HG02885 (cell line): ENCODE results near the gene BRD3OS.

Experiments
- ATAC-seq: cut with Tn5 transposase; IDR thresholded peaks from one replicate; pipeline ENCODE4 v1.9.1; 2021; ENCODE audit warnings: mild to moderate bottlenecking; ENCODE audit not compliant: unreplicated experiment, poor library complexity

BRD3OS gene

DNA sequence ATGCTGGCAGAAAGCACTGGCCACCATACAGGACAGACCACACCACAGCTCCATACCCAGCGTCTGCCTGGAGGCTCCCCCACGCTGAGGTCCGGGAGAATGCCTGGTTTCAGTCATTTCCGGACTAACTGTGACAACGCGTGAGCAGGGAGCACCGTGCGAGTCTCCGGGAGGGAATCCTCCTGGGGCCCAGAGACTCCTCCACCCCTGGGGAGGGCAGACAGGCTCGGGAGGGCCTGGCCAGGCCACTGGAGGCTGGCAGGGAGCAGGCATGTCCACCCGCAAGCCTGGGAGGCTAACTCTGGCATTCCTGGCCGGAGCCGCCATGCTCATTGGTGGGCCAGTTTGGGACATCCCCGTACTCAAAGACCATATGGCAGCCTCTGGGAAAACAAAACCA, 6.5 kb downstream of the BRD3OS start:
- ATAC-seq = no peak

DNA sequence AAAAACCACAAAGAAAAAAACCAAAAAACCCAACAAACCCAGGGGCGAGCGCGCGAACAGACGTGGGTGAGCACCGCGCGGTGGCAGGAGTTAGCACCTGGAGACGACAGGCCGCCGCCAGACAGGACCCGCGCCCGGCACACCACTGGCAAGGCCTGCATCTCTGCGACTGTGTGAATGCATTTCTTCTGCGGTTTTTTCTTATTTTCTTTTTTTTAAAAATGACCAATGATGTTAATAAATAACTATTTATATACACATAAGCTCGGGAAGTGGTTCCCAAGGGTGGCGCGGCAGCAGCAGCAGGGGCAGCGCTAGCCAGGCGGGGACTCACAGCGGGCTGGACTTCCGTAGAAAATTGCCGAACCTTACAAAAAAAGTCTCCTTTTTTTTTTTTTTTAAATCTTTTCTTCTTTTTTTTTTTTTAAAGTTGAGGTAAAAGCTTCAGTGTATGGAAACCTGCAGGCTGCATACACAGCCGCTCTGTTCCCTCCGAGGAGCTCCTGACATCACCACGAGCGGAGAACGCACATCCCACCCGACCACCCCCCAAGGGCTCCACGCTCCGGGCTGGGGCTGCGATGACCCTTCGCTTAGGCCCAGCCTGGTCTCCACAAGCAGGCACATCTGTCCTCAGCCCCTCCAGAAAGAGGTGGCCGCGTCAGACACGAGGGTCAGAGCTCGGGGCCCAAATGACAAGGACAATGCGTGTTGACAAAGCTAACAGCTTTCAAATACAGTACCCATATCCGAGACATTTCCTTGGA, 7.4 kb downstream of the BRD3OS start:
- ATAC-seq = no peak

DNA sequence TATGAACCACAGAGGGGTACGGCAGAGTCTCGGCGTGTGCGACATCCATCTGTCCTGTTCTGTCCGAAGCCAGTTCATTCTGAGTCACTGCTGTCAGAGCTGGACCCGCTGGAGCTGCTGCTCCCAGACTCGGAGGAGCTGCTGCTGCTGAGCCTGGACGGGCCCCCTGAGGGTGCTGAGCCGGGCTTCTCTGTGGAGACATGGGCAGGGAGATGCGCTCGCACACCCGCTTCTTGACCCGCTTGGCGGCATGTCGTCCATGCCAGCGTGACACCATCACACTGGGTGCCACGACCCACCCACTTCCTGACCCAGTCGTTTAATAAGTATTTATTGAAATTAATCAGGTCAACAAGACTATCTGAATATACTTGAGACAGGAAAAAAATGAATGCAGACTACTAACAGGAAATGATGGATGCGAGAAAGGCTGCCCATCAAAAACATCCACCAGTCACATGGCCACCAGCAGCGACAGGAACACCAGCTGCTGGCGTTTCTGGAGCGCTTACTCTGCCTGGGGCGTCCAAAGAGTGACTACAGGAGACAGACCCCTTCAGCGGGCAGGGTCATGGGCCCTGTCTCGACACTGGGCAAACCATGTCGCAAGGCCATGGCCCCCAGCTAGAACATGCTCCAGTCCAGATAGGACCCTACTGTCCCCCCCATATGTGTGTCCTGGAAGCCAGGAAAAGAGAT, 8.4 kb downstream of the BRD3OS start:
- ATAC-seq = no peak

DNA sequence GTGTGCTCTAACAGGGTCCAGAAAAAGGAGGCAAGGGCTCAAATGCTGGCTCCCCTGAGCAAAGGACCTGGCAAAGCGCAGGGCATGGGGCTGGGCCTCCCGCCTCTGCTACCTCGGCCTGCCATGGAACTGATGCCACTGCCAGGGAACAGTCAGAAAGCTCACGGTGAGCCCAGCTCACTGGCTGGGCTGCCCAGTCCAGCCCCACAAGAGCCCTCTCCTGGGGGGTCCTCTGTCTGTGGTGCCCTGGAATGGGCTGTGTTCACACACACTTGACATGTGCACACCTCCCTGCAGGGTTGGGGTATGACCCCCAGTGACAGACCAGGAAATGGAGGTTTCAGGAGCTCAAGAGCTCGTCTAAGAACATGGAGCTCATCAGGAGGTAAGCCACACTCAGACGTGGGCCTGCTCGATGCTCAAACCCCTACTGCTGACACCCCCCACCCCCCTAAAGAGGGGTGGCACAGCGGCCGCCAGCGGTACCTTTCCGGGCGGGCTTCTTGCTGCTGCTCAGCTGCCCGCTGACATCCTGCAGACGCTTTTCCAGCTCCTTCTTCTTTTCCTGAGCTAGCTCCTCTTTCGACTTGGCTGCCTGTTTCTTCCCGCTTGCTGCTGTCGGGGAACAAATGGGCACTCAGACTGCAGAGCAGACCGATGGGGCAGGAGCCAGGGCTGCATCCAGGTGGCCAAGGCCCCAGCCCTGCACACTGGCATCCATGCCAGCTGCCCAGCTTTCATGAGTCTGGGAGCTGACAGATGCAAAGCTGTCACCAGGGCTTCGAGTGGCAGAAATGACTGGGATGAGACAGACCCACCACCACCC, 9.1 kb downstream of the BRD3OS start:
- no peak for ATAC-seq

DNA sequence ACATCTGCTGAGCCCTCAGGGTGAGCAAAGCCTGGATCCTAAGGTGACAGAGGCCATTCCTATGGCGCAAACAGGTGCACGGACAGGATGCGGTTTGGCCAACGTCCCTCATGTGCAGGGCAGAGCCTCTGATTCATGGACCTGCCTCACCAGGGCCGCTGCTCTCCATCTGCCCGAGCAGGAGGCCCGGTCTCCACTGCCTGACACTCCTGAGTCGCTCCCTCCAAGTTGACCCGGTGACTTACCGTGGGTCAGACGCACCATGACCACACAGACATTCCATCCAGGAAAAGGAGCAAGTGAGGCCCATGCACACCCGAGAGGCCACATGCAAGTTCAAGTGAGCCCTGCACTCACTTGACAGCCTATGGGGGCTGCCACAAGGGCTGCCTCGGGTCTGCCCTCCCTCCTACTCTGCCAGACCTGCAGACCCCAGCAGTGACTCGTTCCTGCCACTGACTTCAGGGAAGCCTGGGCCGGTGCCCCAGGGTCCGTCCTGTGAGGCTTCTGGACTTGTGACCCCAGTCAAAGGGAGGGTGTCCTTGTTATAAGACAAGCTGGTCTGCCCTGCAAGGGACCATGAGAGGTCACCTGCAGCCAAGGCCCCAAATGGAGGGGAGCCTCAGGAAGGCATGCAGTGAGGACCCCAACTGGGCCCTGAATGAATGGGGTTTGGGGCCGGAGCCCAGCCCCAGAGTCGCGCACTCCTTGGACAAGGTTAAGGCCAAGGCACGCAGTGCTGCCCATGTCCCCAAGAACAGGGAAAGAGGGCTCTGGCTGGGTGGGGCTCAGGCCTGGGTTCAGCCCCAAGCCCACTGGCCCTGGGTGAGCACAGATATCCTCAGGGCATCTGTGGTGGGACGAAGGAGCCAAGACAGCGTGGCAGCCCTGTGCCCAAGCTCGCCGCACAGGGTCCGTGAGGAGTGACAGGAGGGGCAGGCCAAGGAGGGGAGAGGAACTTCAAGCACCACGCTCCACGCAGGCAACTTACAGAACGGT, 10.1 kb downstream of the BRD3OS start:
- ATAC-seq = no peak

DNA sequence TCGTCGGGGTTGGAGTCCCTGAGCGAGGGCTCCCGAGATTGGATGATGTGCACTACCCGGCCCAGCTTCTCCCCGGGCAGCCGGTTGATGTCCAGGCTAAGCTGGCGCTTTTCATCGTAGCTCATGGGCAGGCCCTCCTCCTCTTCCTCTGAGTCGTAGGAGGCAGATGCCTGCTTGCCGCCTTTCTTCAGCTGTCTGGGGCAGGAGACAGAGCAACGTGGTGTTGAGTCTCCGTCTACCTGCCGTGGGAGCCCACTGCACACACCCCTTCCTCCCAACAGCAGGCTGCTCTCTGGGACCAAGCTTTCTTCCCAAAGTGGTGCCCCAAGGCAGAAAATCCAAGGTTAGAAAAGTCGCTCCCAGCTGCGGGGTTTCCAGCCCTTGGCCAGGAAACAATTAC, 10.8 kb downstream of the BRD3OS start:
- no peak for ATAC-seq

DNA sequence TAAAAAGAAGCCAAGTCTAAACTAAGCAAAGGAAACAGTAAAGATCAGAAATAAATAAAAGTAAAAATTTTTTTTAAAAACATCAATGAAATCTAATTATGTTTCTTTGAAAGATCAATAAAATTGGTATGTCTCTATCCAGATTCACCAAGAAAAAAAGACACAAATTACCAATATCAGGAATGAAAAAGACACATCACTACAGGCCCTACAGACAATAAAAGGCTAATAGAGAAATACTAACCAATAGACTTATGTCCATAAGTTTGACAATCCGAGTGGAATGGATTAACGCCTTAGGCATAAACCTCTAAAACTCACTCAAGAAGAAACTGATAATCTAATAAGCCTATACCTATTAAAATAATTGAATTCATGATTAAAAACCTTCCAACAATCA, 12.4 kb downstream of the BRD3OS start:
- ATAC-seq = no peak

DNA sequence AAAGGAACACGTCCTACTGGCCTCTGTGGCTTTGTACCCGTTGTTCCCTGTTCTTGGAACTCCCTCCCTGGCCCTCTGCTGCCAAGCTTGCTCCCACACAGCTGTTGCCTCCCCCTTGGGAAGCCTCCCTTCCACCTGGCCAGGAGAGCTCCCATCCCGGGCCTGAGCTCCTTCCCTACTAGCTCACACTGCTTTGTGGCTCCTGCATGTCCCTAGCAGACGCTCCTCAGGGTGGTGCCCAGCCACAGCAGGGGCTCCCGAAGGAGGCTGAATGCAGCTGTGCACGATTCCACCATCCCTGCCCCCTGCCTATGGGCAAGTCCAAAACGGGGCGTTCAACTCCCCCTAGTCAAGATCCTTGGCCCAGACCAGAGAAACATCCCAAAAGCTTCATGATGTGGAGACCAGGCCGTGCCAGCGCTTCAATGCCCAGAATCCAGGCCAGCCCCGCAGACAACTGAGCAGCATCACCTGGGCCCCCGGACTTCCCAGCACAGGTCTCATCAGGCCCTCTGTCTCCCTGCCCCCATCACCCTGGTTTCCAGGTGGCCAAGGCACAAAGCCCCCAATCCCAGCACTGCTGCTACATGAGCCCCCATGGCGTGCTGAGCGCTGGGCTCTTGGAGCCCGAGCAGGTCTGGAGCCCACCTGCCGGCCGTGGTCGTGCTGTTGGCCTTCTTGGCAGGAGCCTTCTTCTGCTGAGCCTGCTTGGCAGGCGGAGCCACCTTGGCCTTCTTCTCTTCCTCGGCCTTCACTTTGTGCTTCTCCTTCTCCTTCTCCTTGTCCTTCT, 14.3 kb downstream of the BRD3OS start:
- no peak for ATAC-seq

DNA sequence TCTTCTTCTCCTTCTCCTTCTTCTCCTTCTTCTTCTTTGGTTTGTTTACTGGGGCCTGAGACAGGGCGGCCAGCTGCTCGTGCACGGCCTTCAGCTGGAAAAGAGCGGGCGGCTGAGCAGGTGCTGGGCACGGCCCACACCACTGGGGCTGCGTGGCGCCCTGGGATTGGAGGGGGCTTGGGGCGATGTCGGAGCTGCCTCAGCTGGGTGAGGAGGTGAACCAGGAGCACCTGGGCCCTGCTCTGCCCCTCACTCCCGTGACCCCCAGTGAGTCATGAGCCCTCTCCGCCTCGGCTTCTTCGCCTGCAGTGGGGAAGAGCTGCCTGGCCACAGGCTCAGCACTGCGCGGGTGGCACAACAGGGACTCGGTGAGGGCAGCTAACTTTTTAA, 14.9 kb downstream of the BRD3OS start:
- ATAC-seq = no peak

DNA sequence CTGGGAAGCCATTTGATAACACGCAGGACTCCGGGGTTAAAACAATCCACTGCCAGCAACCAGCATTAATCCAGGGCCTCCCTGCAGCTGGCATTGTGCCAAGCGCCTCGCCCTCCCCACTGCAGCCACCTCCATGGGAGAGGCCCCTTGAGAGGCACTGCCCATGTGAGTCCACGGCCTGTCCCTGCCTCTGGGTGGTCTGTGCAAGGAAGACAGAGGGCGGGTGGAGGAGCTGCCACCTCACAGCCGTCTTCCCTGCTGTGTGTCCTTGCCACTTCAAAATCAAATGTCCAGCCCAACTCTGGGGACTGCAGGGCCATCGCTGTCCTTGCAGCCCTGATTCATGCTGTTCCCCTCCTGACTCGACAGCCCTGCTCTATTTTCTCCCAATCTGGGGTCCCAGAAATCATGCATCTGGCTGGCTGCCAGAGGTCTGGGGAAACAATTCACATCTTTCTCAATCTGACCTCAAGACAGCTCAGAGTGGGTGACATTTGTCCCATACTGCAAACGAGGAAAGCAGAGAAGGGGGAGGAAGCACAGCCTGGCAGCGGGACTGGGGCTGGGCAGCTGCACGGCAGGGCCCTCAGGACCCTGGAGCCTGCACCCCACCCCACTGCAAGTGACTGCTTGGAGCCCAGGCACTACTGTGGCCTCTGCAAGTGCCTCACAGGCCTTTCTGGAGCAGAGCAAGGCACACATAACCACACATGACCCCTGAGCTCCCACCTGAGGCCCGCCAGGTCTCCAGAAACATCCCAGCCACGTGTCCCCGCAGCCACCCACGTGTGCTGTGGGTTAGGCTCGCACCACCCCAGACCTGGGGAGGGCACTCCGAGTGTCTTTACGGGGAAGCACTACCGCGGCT, 15.7 kb downstream of the BRD3OS start:
- ATAC-seq = no peak

DNA sequence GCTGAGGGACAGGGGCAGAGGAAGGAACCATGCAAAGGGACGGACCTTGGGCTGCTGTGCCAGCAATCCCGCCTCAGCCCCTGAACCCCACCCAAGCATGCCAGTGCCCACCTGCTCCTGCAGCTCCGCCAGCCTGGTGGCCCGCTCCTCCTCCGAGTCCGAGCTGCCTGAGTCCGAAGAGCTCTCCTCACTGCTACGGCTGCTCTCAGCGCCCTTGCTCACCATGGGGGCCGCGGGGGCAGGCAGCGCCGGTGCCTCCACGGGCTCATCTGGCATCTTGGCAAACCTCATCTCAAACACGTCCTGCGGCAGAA, 16.3 kb downstream of the BRD3OS start:
- ATAC-seq = no peak

DNA sequence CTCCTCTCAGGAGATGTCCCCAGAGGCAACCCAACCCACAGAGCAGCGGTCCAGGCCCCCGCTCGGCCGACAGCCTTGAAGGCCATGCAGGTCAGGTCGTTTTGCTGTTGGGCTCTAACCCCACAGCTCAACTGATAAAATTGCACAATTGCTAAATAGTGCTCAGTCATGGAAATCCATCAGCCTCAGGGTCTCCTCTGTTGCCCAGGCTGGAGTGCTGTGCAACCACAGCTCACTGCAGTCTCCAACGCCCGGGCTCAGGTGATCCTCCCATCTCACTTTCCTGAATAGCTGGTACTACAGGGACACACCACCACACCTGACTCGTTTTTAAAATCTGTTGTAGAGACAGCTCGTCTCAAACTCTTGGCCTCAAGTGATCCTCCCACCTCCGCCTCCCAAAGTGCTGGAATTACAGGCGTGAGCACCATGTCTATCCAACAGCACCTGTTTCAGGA, 18.3 kb downstream of the BRD3OS start:
- ATAC-seq = no peak

DNA sequence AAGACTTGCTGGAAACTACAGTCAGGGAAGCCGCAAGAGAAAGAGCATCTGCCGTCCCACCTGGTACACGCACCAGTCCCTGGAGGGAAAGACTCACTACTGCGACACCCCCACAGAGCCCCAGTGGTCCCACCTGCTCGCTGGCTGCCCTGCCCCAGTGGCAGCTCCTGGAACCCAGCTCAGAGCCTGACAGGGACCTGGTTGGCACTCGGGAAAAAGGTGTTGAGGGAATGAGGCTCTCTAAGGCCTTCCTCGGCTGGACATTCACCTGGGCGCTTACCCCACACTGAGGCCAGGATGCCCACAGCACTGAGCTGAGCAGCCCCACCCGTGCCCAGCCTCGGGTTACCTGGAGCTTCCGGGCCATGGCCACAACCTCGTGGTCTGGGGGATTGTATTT, 19.7 kb downstream of the BRD3OS start:
- ATAC-seq = no peak

DNA sequence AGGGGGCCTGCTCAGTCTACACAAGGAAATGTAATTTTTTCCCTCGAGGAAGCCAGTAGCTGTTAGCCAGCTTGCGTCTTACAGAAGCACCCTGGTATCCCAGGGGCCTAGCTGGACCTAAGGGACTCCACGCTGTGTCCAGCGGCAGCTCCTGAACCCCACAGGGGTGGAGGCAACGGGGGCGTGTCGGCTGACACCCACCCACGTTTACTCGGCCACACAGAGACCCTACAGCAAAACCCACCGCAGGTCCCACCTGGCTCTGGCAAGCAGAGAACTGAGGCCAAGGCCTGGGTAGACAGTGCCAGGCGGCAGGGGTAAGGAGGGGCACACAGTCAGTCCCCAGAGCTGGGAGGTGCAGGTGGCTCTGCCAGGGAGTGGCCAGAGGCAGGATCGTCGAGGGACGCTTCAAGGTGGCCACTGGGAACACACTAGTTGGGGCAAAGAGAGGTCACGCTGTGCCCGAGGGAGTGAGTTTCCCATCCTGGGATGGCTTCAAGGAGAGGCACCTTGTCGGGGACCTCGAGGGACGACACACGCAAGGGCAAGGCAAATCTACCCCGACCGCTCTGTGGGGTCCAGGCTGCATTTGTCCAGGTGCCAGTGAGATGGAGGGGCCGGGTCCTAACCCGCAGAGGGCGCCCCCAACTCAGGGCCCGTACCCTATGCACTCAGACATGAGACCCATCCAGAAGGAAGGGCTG, 20.7 kb downstream of the BRD3OS start:
- no peak for ATAC-seq

DNA sequence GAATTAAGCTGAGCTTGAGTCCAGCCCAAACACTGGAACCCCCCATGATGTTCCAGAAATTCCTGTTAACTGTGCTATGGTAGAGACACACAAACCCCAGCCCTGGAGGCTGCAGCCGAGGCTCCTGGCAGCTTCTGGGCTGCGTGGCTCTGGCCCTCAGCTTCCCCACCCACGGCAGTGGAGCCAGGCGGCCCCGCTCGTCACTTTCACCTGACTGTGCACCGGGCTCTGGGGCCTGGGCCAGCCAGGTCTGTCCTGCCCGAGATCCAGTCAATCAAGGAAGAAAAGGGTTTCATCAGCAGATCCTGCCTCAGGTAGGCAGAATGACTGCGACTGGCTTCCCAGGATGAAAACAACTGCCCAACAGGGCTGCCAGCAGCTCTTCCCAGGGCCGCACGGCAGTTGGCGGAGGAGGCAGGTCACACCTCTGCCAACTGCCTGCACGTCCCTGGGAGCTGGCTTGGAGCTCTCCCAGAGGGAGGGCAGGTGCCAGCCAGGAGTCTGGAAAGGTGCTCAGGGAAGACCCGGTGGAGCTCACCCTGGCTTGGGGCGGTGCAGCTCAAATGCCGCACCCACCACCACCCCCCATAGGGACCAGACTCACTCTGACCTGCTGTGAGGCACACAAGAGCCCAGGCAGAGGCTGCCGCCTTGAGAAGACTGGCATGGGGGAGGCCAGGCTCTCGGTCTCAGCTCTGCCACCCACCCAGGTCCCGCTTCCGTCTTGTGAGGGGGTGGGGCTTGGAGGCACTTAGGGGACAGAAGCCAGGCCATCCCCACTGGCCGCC, 21.8 kb downstream of the BRD3OS start:
- no peak for ATAC-seq

DNA sequence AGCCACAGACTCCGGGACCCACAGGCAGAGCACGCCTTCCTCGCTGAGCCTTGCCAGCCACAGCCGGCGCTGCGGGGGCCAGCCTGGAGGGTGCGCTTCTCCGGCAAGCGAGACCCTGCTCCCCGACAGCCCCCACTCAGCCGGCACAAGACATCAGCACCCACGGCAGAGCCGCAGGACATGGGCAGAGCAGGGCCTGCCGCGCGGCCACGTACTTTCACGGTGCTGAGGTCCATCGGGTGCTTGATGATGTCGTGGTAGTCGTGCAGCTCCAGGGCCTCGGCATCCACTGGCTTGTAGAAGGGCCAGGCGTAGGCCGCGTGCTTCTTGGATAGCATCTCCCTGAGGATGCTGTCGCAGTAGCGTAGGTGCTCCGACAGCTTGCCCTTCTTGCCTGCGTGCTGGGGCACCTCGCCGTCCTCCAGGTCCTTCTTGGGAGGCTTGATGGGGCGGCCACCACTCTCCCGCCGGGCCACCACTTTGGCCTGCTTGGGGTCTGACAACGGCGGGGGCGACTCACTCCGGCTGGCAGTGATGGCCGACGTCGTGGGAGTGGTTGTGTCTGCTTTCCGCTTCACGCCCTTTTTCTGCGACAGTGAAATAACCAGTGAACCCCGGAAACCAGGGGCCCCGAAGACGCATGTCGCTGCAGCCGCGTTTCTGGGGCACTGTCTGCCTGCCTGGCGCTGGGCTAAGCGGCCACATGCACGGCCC, 22.7 kb downstream of the BRD3OS start:
- ATAC-seq = no peak
